ENCODE data around the gene DAB2.

GRCh38 chr5:39440192-39440957 lies 15.6 kb upstream of the DAB2 start:
- TF ChIP-seq CTCF (IDR thresholded peaks at IDR 0.05; ENCODE audit: low read depth, low read length, poor library complexity, severe bottlenecking) (no peak), EZH2phosphoT487 (IDR thresholded peaks at IDR 0.05; ENCODE audit: borderline replicate concordance, low read length) (no peak)
